Globus pallidus (tissue), 1 donor: Measurements from ENCODE around the gene HOXA4.

ENCODE experiments used
- DNase-seq: peaks from one replicate; pipeline ENCODE4 v3.0.0-alpha.2; 2015; ENCODE audit warnings: low spot score

The HOXA4 gene

DNA sequence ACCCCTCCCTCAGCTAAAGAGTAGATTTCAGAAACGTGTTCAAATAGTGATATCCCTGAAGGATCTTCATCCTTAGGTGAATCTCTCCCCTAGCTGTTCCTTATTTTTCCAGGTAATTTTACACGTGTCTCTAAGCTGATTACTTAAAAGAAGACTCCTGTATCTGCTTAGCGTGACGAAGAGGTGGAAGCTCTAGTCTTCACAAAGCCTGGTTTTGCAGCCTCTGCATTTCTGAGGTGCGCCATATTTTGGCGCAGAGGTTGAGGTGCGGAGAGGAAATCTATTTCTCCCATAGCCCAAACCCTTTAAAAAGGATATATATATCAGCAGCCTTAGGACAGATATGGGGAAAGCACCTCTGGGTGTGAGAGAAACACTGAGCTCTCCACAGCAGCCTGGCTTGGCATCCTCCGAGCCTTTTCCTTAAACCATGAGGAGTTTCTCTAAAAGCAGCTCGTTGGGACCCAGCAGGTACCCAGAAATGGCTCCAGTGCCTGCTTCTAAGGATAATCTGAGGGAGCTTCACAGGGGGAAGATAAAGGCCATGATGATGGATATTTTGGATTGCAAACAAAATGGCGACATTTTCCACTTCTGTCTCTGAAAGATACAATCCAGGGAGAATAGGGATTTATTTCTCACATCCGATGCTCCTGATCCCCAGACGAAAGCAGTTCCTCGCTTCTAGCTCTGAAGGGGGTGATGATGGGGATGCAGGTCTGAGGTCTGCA is 25.1 kb downstream of the HOXA4 start:
- DNase-seq: no peak

DNA sequence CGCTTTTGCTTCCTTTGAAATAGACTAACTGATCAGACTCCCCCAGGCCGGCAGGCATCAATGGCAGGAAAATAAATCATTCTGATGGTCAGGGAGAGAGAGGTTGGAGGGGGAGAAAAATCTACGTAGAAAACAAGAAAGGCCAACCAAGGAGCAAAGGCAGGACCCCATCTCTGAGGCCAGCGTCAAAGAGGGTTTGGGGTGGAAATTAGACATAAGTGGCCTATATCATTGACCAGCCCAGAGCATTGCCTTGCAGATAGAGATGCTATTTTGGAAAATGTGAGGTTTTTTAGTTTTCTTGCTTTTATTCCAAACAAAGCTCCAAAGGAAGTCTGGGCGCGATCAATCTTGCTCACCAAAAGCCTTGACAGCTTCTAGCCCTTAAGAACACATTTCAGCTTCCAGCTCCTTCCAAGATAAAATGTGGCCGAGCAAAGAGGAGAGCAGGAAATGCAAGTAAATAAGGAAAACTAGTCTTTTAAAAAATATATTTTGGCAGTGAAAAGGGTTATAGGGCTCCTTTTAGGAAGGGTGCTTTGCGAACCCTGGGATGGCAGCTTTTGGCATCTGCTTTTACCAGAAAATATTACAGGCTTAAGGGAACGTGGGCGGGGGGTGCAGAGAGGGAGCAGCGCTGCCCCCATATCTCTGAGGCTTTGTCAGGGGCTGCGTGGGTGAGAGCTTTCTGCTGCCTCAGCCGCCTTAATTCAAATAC is 26.1 kb downstream of the HOXA4 start:
- no peak for DNase-seq

DNA sequence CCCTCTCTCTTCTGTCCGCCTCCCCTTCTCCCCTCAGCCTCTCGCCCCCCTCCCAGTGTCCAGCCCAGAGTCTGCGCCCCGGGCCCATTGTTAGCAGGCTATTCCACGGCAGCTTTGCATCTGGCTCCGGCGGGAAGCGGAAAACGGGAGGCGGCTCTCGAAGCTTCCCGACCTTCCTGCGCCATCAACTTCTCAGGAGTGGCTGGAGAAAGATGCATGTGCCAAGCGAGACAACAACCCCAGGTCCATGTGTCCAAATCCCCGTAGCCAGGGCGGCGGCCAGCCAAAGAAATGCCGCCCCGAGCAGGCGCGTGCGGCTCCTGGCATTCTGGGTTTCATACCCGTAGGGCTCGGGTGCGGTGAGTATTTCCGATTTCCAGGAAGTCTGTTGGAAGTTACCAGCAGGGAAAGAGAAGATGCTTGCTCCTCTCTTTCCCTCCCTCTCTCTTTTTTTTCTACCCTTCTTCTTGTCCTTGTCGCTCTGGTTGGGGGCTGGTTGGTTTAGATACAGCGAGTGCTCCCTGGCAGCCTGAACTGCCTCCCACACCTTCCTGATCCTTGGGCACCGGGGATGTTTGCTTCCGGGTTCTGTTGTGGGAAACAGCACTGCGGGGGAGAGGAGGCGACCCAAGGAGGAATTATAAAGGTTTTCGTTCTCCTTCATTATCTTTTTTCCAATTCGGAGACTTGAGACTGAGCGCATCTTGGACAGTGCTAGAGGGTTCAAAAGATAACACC is 26.9 kb downstream of the HOXA4 start:
- no peak for DNase-seq

- no peak for DNase-seq
These were observed 27.7 kb downstream of the HOXA4 start, which contains the start of gene HOXA2 for GRCh38 chr7:27102581-27103442. TSS of gene HOXA2 (minus strand) at chr7:27102683. CDS start at chr7:27102500, 183 bp downstream.

- DNase-seq: no peak
These were observed 28.5 kb downstream of the HOXA4 start for GRCh38 chr7:27101957-27102580.

DNA sequence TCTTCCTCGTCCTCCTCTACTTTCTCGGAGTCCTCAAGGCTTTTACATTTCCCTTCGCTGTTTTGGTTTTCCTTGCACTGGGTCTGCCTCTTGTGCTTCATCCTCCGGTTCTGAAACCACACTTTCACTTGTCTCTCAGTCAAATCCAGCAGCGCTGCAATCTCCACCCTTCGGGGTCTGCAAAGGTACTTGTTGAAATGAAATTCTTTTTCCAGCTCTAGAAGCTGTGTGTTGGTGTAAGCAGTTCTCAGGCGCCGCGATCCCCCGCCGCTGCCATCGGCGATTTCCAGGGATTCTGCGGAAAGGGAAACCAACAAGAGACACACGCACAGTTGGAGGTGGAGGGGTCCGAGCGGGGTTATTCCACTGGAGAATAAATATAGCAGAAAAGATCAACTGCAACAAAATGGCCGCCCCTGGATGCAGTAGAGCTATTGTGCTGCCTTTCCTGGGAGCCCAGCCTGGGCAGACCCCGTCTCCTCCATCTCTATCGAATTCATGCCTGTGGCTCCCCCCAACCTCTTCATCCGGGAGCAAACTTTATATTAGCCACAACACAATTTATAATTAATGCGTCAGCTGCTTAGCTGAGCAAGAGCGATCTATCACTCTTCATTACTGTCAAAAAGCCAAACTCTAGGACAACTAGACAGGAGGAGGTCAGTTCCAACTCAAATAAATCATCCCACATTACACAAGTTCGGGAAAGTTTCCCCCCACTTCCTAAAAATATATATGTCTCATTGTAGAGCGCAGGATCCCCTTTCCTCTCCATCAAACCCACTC is 29.2 kb downstream of the HOXA4 start:
- DNase-seq: no peak

- no peak for DNase-seq
These were observed 29.8 kb downstream of the HOXA4 start for GRCh38 chr7:27100694-27101170.

DNA sequence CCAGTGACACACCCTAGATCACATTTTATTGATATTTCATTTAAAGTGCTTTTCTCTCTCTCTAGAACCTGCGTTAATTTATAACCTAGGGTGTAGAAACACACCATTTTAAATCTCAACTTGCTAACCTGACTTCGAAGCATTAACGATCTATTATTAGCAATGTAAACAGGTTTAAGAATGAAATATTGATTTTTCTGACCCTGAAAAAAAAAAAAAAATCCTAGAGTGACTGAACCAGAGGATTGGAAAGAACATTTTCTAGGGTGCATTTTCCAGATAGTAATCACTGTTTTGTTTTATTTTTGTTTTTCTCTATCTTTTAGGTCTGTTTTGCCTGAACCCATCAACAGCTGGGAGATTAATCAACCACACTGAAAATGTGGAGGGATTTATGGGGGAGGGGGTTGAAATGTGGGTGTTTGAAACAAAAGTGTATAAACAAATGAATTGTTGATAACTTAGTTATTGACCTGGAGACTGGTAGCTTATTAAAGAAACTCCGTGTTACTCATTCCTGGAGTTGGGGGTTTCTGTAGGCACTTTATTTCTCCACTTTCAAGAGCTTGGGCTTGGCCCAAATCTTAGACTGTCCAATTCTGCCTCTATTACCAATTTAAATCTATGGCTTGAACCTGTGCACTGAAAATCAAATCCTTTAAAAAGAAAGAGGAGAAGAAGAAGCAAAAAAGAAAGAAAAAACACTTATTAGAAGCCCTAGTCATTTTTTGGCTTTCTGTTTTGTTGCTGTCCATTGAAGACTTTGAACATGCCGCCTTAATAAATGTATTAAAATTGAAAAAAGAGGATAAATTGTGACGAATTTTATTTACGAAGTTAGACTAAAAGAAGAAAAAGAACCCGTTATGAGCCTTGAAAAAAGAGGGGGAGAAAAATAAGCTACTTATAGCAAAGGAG is 30.8 kb downstream of the HOXA4 start:
- DNase-seq: no peak

DNA sequence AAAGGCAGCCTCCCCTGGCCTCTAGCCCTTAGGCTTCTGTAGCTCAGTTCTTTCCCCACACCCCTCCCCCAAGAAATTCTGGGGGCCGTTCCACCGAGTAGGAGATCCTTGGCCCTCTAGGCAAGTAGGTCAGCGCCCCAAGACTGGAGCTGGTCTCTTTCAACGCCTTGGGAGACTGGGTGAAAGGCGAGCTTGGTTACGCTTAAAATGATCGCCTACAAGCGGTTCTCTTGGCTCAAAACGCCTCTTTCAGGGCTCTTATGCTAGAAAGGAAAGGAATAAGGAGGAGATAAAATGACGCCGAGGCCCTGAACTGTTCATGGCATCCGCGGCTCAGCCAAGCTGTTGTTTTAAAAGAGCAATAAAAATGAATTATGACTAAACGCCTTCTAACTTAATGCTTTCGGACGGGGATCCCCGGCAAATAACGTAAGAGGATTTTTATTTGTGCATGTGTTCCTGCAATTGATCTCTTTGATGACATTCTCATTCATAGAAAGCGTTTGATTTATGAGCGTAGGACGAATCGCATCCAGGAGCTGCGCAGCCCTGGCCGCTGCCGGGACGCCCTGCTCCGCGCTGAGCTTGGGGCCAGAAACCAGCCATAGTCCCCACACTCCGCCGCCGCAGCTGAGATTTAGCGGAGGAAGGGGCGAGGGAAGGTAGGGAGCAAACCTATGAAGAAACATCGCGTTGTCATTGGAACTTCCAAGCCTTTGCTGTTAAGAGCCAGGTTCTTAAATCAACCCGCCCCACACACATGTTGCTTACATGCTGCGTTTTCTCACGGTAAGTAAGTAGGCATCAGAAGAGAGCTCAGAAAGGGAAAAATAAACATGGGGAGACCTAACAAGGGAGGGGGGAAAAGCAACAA is 31.7 kb downstream of the HOXA4 start:
- no peak for DNase-seq

GRCh38 chr7:27097686-27098577 is 32.6 kb downstream of the HOXA4 start:
- DNase-seq: no peak

- DNase-seq: peak; percentile 6
These were observed 33.6 kb downstream of the HOXA4 start for GRCh38 chr7:27096768-27097514.

- peak; percentile 15 for DNase-seq
These were observed 34.4 kb downstream of the HOXA4 start, which contains the start of gene HOXA1 for GRCh38 chr7:27095897-27096767. TSS of gene HOXA1 (minus strand) at chr7:27096000. CDS start at chr7:27095912, 88 bp downstream.

DNA sequence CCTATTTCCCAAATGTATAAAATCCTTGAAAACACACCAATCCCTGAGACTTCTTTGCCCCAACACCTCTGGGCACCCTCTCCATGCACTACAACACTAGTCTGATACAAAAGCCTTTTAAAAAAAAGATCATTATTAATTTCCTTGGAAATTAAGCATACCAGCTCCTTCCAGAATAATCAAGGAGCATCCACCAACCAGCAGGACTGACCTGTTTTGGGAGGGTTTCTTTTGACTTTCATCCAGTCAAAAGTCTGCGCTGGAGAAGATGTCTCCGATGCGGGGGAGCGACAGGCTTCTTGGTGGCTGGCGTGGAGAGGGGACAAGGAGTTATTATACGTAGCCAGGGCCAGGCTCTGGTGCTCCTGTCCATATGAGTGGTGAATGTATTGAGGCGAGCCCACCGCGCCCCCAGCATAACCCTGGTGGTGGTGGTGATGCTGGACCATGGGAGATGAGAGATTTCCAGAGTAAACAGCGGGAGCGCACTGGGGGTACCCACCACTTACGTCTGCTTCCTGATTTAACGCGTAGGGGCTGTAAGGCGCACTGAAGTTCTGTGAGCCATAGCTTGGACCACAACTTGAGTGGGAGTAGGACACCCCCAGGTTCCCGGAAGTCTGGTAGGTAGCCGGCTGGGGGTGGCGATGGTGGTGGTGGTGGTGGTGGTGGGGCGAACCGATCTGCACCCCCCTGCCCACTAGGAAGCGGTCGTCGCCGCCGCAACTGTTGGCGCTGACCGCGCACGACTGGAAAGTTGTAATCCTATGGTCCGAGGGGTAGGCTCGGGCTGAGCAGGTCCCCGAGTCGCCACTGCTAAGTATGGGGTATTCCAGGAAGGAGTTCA is 35.3 kb downstream of the HOXA4 start:
- DNase-seq: no peak

GRCh38 chr7:27094304-27095049 is 36.1 kb downstream of the HOXA4 start:
- no peak for DNase-seq
